HG03571 (cell line): ENCODE measurements around the gene GRM4.

Experiments used
- ATAC-seq: cut with Tn5 transposase; IDR thresholded peaks from one replicate; pipeline ENCODE4 v1.9.1; 2021; ENCODE audit not compliant: unreplicated experiment

The GRM4 gene

GRCh38 chr6:34086558-34086957 lies 59.3 kb downstream of the GRM4 start:
- ATAC-seq, result no peak

DNA sequence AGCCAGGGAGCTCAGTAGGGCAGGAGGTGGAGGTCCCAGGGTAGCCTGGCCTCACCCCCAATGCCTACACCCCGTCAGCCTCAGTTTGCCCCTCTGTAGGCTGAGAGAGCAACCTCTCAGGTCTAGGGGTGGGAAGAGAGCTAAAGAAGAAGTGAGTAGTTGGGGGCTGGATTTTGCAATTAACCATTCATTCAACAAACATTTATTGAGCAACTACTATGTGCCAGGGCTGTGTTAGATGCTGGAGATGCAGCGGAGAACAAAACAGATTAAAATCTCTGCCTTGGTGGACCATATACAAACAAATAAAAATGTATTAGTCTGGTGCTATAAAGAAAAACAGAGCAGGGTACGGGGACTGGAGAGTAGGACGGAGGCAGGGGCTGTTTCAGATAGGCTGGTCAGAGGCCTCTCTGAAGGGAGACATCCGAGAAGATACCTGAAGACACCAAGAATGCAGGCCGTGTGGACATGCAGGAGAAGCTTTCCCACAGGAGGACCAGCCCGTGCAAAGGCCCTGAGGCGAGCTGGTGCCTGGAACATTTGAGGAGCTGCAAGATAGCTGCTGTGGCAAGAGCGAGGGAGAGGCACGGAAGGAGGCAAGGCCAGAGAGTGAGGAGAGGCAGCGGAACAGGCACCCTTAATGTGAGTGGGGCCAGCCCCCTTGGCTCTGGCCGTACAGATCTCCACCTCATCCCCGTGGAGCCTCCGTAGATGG lies 60.3 kb downstream of the GRM4 start:
- no peak for ATAC-seq

DNA sequence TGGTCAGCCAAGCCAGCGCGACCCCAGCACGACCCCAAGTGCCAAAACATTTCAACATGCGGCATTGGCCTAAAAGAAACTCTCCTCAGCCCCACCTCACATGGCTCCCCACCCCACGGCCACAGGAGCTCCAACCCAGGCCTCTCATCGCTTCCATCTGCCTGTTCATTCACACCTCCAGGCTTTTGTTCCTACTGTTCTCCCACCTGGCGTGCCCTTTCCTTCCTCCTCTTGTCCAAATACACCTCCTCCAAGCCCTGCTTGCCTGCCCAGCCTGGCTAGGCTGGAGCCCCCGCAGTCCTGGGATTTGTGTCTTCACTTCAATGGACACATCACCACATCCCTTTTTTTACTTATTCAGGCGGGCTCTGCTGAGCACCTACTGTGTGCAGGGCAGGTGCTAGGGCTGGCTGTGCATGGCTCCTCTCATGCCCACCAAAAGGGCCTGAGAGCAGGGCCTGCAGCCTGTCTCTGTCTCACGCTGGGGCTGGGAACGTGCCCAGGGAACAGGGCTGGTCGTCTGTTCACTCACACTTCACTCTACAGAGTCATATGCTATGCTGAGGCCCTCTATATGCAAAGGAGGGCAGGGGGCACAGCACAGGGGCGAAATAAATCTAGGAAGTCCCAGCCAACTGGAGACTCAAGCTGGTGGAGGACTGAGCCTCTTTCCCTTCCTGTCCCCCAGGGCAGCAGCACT lies 61.1 kb downstream of the GRM4 start:
- no peak for ATAC-seq

- no peak for ATAC-seq
These were observed 62.8 kb downstream of the GRM4 start for GRCh38 chr6:34082864-34083626.

DNA sequence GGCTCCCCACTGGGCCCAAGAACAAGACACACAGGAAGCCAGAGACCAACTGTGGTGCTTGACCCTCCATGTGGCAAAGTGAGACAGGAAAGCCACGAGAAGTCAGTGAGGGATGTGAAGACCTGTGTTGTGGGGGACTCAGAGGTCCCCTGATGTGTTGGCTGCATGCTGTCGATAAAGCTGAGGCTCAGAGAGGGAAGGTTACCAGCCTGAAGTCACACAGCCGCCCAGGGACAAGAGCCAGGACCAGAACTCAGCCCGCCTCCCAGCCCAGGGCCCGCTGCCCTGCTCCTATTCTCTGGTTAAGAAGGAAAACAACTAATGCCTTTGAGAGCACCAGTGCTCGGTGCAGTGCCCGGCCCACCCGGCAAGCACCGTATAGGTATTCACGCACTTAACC lies 63.5 kb downstream of the GRM4 start:
- no peak for ATAC-seq

GRCh38 chr6:34080357-34080756 lies 65.5 kb downstream of the GRM4 start:
- ATAC-seq, result no peak

DNA sequence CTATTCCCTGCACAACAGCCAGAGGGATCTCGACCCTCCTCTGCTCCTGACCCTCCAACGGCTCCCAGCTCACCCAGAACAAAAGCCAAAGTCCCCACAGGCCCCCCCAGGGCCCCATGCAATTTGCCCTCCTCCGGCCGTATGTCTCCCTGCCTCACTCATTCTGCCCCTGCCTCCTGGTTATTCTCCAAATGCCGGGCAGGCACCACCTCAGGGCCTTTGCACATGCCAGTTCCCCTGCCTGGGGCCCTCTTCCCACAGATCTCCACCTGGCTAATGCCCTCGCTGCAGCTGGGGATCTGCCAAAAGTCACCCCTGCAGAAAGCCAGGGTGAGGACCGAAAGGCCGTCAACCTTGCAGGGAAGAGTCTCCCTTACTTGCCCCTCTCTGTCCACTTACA lies 66.0 kb downstream of the GRM4 start:
- no peak for ATAC-seq

DNA sequence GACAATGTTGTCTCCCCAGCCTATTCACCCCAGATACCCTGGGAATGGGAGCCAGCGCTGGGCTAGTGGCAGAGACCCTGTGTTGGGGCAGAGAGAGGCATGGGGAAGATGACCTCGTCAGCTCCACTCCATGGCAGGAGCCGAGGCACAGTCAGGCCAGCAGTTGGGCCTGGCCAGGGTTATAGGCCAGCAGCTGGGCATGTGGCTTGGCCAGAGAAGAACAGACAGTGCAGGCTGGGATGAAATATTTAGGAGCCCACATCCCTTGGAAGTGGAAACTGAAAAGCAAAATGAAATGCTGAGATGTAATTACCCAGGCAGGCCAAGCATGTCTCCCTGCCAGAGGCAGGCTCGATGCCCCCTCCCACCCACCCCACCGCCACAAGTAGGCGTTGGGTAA lies 70.0 kb downstream of the GRM4 start:
- ATAC-seq, result no peak

DNA sequence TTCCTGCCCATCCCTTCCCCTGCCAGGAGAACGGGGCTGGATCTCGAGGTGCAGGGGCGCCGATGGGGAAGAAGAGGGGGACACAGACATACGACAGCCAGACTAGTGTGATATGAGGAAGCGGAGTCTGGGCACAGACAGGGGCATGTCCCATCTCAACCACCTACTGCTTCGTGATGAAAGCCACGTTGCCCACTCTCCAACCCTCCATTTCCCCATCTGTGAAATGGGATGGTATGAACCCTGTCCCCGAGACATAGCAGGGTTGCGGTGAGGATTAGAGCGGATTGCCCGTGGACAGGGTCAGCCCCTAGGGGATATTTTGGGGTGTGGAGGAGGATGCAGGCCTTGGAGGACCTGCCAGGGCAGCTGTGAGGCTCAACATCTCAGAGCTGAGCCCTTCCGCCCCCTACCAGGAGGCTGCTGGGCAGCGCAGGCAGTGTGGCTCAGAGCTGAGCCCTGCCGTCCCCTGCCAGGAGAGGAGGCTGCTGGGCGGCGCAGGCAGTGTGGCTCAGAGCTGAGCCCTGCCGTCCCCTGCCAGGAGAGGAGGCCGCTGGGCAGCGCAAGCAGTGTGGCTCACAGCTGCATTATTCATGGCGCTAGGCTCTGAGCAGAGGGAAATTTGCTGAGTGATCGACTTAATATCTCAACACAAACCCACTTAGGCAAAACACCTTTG lies 71.7 kb downstream of the GRM4 start:
- ATAC-seq, result no peak

DNA sequence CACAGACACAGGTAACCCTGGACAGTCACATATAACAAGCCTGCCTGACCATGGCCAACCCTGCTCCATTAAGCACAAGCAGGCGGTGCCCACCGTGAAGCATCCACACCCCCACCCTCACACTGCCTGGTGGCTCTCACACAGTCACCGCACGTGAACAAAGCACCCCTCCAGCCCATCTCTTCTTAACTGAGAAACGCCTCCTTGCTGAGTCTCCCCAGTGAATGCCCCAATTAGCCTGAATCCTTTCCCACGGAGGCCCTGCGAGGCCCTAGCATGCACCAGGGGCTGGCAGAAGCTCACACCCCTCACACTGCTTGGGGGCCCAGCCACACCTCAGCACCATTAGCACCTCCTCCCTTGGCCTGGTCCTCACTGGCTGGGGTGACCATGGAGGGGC lies 72.3 kb downstream of the GRM4 start:
- no peak for ATAC-seq

GRCh38 chr6:34072727-34073126 lies 73.2 kb downstream of the GRM4 start:
- no peak for ATAC-seq

GRCh38 chr6:34071884-34072379 lies 74.0 kb downstream of the GRM4 start:
- no peak for ATAC-seq

DNA sequence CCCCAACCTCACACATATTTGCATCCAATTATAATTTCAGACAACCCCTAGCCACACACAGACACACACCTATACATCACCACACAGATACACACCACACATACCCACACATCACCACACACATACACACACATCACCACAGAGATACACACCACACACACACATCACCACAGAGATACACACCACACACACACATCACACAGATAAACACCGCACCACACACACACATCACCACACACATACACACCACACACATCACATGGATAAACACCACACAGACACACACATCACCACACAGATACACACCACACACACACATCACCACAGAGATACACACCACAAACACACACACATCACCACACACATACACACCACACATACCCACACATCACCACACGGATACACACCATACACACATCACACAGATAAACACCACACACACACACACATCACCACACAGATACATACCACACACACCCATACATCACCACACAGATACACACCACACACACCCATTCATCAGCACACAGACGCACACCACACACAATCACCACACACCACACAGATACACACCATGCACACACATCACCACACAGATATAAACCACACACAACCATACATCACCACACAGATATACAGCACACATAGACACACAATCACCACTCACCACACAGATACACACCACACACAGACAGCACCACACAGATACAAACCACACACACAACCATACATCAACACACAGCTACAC lies 74.6 kb downstream of the GRM4 start:
- ATAC-seq, result no peak

GRCh38 chr6:34070315-34071135 lies 75.4 kb downstream of the GRM4 start:
- no peak for ATAC-seq

DNA sequence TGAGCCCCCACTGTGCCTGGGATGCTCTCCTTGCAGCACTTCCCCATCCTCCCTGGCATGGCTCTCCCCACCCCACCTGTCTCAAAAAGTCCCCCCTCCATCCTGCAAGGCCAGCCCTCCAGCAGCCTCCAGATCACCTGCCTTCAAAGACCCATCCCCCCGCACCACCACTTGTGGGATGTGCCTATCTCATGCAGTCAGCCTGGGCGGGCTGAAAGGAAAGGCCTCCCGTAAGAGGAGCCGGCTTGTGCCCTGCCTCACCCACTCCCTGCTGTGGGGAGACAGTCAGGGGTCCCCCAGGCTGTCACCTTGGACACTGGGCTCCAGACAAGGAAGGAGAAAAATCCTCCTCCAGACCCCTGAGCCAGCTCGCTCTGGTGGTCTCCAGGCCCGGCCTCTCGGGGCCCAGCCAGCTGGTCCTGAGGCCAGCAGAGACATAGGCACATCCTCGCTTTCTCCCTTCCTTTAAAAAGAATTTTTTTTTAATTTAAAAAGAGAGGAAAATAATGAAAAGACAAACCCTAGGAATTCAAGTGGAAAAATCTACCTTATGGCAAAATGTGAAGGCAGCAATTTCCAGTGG lies 77.3 kb downstream of the GRM4 start:
- ATAC-seq, result no peak

DNA sequence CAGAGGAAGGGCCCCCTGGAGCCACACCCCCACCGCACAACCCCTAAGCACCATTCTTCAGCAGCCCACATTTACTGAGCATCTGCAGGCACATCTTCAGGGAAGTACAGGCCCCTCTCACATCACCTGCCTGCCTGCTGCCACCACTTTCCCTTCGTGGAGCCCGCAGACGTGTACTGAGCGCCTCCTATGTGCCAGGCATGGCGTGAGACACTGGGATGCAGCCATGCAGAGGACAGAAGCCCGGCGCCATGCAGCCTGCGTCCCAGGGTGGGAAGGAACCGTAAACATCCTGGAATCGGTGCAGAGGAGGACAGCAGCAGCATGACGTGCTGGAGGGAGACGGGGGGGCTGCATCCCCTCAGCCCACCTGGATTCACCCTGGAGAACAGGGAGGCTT lies 78.1 kb downstream of the GRM4 start:
- ATAC-seq, result no peak

- no peak for ATAC-seq
These were observed 78.8 kb downstream of the GRM4 start for GRCh38 chr6:34066772-34067770.

GRCh38 chr6:34066218-34066571 lies 79.7 kb downstream of the GRM4 start:
- ATAC-seq, result no peak
